ENCODE results near the gene SRSF7. TPM values are rescaled to one million over a fixed set of nuclear protein-coding genes. Genes with fewer than 3 reads are reported as not detected.

Gene SRSF7
- polyA plus RNA-seq, 1 donor (not counting 4 experiments of a cell fraction or from before 2014, with no cell fraction given), result 316 TPM

DNA sequence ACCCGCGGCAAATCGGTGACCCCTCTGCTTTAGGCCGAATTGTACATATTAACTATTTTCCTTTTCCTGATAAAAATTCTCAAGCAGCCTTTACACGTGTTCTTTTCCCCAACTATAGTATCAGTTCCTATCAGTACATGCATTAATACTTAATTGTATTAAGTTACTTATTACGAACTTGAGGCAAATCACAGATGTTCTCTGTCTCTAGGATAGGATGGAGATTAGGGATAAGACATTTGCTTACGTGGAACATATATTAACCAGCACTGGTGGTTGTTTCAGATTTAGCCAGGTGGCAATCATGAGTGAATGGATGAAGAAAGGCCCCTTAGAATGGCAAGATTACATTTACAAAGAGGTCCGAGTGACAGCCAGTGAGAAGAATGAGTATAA is 27.5 kb upstream of the SRSF7 start:
- Histone ChIP-seq H4K20me1 (ENCODE audit: control insufficient read depth, extremely low read depth, insufficient read depth, low read length) (no peaks in the 10 kb centered on the region), H3K27me3 (ENCODE audit: control insufficient read depth, extremely low read depth, insufficient read depth, low read length) (no peaks in the 10 kb centered on the region), H3K9me3 (ENCODE audit: control insufficient read depth, low read depth, low read length) (no peaks in the 10 kb centered on the region), H3K27ac (ENCODE audit: control insufficient read depth, insufficient read depth, low read length) (peak overlapping the region; percentile 58), H3K9me1 (ENCODE audit: control insufficient read depth, extremely low read depth, insufficient read depth, low read length) (no peaks in the 10 kb centered on the region), H3K4me1 (ENCODE audit: control insufficient read depth, extremely low read depth, insufficient read depth, low read length) (peaks cover 6% of the 10 kb centered on the region), H3K4me2 (ENCODE audit: control insufficient read depth, extremely low read depth, insufficient read depth, low read depth, low read length) (peak overlapping the region; percentile 97), H2AFZ (ENCODE audit: control insufficient read depth, low read length) (peak overlapping the region; percentile 88), H3K79me2 (ENCODE audit: control insufficient read depth, insufficient read depth, low read length) (peaks cover 12% of the 10 kb centered on the region), H3K36me3 (ENCODE audit: control insufficient read depth in 2 of 2, extremely low read depth in 1 of 2, insufficient read depth in 2 of 2, low read length in 2 of 2) (peaks cover 0 to 2% of the 10 kb centered on the region in 2 experiments), H3K9ac (ENCODE audit: control insufficient read depth, extremely low read depth, insufficient read depth, low read length) (peak overlapping the region; percentile 88), H3K4me3 (ENCODE audit: control insufficient read depth in 2 of 3, extremely low read depth in 1 of 3, insufficient read depth in 2 of 3, low read depth in 1 of 3, low read length in 3 of 3) (peak overlapping the region; percentile 70 to 99 (median 96))
- no peak for DNase-seq (ENCODE audit: low read depth, low spot score)
- dilution Hi-C loops (cut with MboI; ENCODE audit: extremely low pct_ligation_motif_present, low sequenced_read_pairs), result no loop called here
- no peak for FAIRE-seq
- TF ChIP-seq CTCF (optimal IDR thresholded peaks at IDR 0.05 in 1 of 3, IDR thresholded peaks at IDR 0.05 in 1 of 3, conservative IDR thresholded peaks at IDR 0.05 in 1 of 3; ENCODE audit: extremely low read depth in 1 of 3, insufficient read depth in 2 of 3, low read length in 3 of 3) (no peak), EZH2 (IDR thresholded peaks at IDR 0.05; ENCODE audit: low read length) (no peak)

- Histone ChIP-seq H3K4me1 (ENCODE audit: control insufficient read depth, extremely low read depth, insufficient read depth, low read length) (peaks cover 6% of the 10 kb centered on the region), H3K4me2 (ENCODE audit: control insufficient read depth, extremely low read depth, insufficient read depth, low read depth, low read length) (no peak overlapping the region), H3K9ac (ENCODE audit: control insufficient read depth, extremely low read depth, insufficient read depth, low read length) (no peak overlapping the region), H4K20me1 (ENCODE audit: control insufficient read depth, extremely low read depth, insufficient read depth, low read length) (no peaks in the 10 kb centered on the region), H3K27ac (ENCODE audit: control insufficient read depth, insufficient read depth, low read length) (no peak overlapping the region), H3K79me2 (ENCODE audit: control insufficient read depth, insufficient read depth, low read length) (peaks cover 12% of the 10 kb centered on the region), H3K4me3 (ENCODE audit: control insufficient read depth in 2 of 3, extremely low read depth in 1 of 3, insufficient read depth in 2 of 3, low read depth in 1 of 3, low read length in 3 of 3) (no peak overlapping the region), H3K9me3 (ENCODE audit: control insufficient read depth, low read depth, low read length) (no peaks in the 10 kb centered on the region), H3K9me1 (ENCODE audit: control insufficient read depth, extremely low read depth, insufficient read depth, low read length) (no peaks in the 10 kb centered on the region), H2AFZ (ENCODE audit: control insufficient read depth, low read length) (no peak overlapping the region), H3K36me3 (ENCODE audit: control insufficient read depth in 2 of 2, extremely low read depth in 1 of 2, insufficient read depth in 2 of 2, low read length in 2 of 2) (peaks cover 0 to 2% of the 10 kb centered on the region in 2 experiments), H3K27me3 (ENCODE audit: control insufficient read depth, extremely low read depth, insufficient read depth, low read length) (no peaks in the 10 kb centered on the region)
- FAIRE-seq, result no peak
- DNase-seq (ENCODE audit: low read depth, low spot score), result no peak
- dilution Hi-C loops (cut with MboI; ENCODE audit: extremely low pct_ligation_motif_present, low sequenced_read_pairs), result no loop called here
- TF ChIP-seq EZH2 (IDR thresholded peaks at IDR 0.05; ENCODE audit: low read length), result no peak
- no peak for TF ChIP-seq CTCF (optimal IDR thresholded peaks at IDR 0.05 in 1 of 3, IDR thresholded peaks at IDR 0.05 in 1 of 3, conservative IDR thresholded peaks at IDR 0.05 in 1 of 3; ENCODE audit: extremely low read depth in 1 of 3, insufficient read depth in 2 of 3, low read length in 3 of 3)
Measured at GRCh38 chr2:38776531-38776930, 25.4 kb upstream of the SRSF7 start.

All from keratinocyte (primary cell).